ENCODE data around the gene YBX3.

Gene YBX3

GRCh38 chr12:10716704-10717315 is 6.3 kb downstream of the YBX3 start:
- DNase-seq (ENCODE audit: low spot score) = no peak
- peaks cover 17% of the 10 kb centered on the region for H3K36me3 Mint-ChIP-seq (ENCODE audit: low read depth)

GRCh38 chr12:10716277-10716676 is 6.8 kb downstream of the YBX3 start:
- no peak overlapping the region for H3K27ac Mint-ChIP-seq
- peaks cover 18% of the 10 kb centered on the region for H3K36me3 Mint-ChIP-seq (ENCODE audit: low read depth)
- H3K4me3 Mint-ChIP-seq = no peak overlapping the region
- DNase-seq (ENCODE audit: low spot score) = no peak
- H3K9me3 Mint-ChIP-seq = no peaks in the 10 kb centered on the region
- H3K4me1 Mint-ChIP-seq (ENCODE audit: low read depth) = peaks cover 34% of the 10 kb centered on the region
- H3K27me3 Mint-ChIP-seq (ENCODE audit: low read depth) = no peaks in the 10 kb centered on the region

More at GRCh38 chr12:10716704-10717315, 6.3 kb downstream of the YBX3 start:
- Mint-ChIP-seq H3K4me1 (ENCODE audit: low read depth) (peaks cover 39% of the 10 kb centered on the region), H3K27ac (no peak overlapping the region), H3K4me3 (no peak overlapping the region), H3K9me3 (no peaks in the 10 kb centered on the region), H3K27me3 (ENCODE audit: low read depth) (peaks cover 2% of the 10 kb centered on the region)

- H3K4me1 Mint-ChIP-seq (ENCODE audit: low read depth) = peaks cover 28% of the 10 kb centered on the region
- no peaks in the 10 kb centered on the region for H3K9me3 Mint-ChIP-seq
- H3K36me3 Mint-ChIP-seq (ENCODE audit: low read depth) = peaks cover 20% of the 10 kb centered on the region
- no peaks in the 10 kb centered on the region for H3K27me3 Mint-ChIP-seq (ENCODE audit: low read depth)
- no peak overlapping the region for H3K27ac Mint-ChIP-seq
- DNase-seq (ENCODE audit: low spot score) = no peak
- no peak overlapping the region for H3K4me3 Mint-ChIP-seq
These were observed 7.6 kb downstream of the YBX3 start for GRCh38 chr12:10715491-10715890.

GRCh38 chr12:10709808-10710207 is 13.3 kb downstream of the YBX3 start:
- Mint-ChIP-seq H3K9me3 (no peaks in the 10 kb centered on the region), H3K4me3 (no peak overlapping the region), H3K4me1 (ENCODE audit: low read depth) (peaks cover 1% of the 10 kb centered on the region), H3K27me3 (ENCODE audit: low read depth) (no peaks in the 10 kb centered on the region), H3K27ac (no peak overlapping the region), H3K36me3 (ENCODE audit: low read depth) (peaks cover 23% of the 10 kb centered on the region)
- DNase-seq (ENCODE audit: low spot score) = no peak

- Mint-ChIP-seq H3K4me3 (no peak overlapping the region), H3K27me3 (ENCODE audit: low read depth) (no peaks in the 10 kb centered on the region), H3K4me1 (ENCODE audit: low read depth) (peaks cover 1% of the 10 kb centered on the region), H3K27ac (no peak overlapping the region), H3K9me3 (no peaks in the 10 kb centered on the region), H3K36me3 (ENCODE audit: low read depth) (peaks cover 21% of the 10 kb centered on the region)
- DNase-seq (ENCODE audit: low spot score) = no peak
These were observed 14.3 kb downstream of the YBX3 start for GRCh38 chr12:10708862-10709261.

- no peak overlapping the region for H3K4me3 Mint-ChIP-seq
- peaks cover 19% of the 10 kb centered on the region for H3K36me3 Mint-ChIP-seq (ENCODE audit: low read depth)
- H3K27ac Mint-ChIP-seq = no peak overlapping the region
- DNase-seq (ENCODE audit: low spot score) = no peak
- peaks cover 11% of the 10 kb centered on the region for H3K4me1 Mint-ChIP-seq (ENCODE audit: low read depth)
- H3K9me3 Mint-ChIP-seq = no peaks in the 10 kb centered on the region
- H3K27me3 Mint-ChIP-seq (ENCODE audit: low read depth) = no peaks in the 10 kb centered on the region
These were observed 17.5 kb downstream of the YBX3 start for GRCh38 chr12:10705655-10706054.

GRCh38 chr12:10701843-10702242 is 21.3 kb downstream of the YBX3 start:
- no peak for DNase-seq (ENCODE audit: low spot score)
- peaks cover 13% of the 10 kb centered on the region for H3K4me1 Mint-ChIP-seq (ENCODE audit: low read depth)
- peak overlapping the region; percentile 47 for H3K4me3 Mint-ChIP-seq
- H3K27ac Mint-ChIP-seq = peak overlapping the region; percentile 81
- no peaks in the 10 kb centered on the region for H3K9me3 Mint-ChIP-seq
- H3K27me3 Mint-ChIP-seq (ENCODE audit: low read depth) = no peaks in the 10 kb centered on the region
- H3K36me3 Mint-ChIP-seq (ENCODE audit: low read depth) = peaks cover 20% of the 10 kb centered on the region

- Mint-ChIP-seq H3K9me3 (no peaks in the 10 kb centered on the region), H3K4me3 (peak overlapping the region; percentile 47)
- peak; percentile 36 for DNase-seq (ENCODE audit: low spot score)
These were observed 21.9 kb downstream of the YBX3 start for GRCh38 chr12:10701131-10701681.

GRCh38 chr12:10700581-10700980 is 22.5 kb downstream of the YBX3 start:
- Mint-ChIP-seq H3K4me3 (no peak overlapping the region), H3K36me3 (ENCODE audit: low read depth) (peaks cover 20% of the 10 kb centered on the region), H3K4me1 (ENCODE audit: low read depth) (peaks cover 17% of the 10 kb centered on the region), H3K27ac (peak overlapping the region; percentile 81), H3K9me3 (no peaks in the 10 kb centered on the region), H3K27me3 (ENCODE audit: low read depth) (no peaks in the 10 kb centered on the region)
- DNase-seq (ENCODE audit: low spot score) = no peak

More at GRCh38 chr12:10701131-10701681, 21.9 kb downstream of the YBX3 start:
- no peaks in the 10 kb centered on the region for H3K27me3 Mint-ChIP-seq (ENCODE audit: low read depth)
- peak overlapping the region; percentile 81 for H3K27ac Mint-ChIP-seq
- H3K36me3 Mint-ChIP-seq (ENCODE audit: low read depth) = peaks cover 20% of the 10 kb centered on the region
- H3K4me1 Mint-ChIP-seq (ENCODE audit: low read depth) = peaks cover 13% of the 10 kb centered on the region

- Mint-ChIP-seq H3K27me3 (ENCODE audit: low read depth) (no peaks in the 10 kb centered on the region), H3K9me3 (no peaks in the 10 kb centered on the region), H3K4me3 (no peak overlapping the region), H3K27ac (no peak overlapping the region), H3K4me1 (ENCODE audit: low read depth) (peaks cover 18% of the 10 kb centered on the region), H3K36me3 (ENCODE audit: low read depth) (peaks cover 22% of the 10 kb centered on the region)
- no peak for DNase-seq (ENCODE audit: low spot score)
These were observed 25.3 kb downstream of the YBX3 start for GRCh38 chr12:10697862-10698261.

GRCh38 chr12:10697156-10697555 is 26.0 kb downstream of the YBX3 start:
- Mint-ChIP-seq H3K4me1 (ENCODE audit: low read depth) (peaks cover 18% of the 10 kb centered on the region), H3K27me3 (ENCODE audit: low read depth) (no peaks in the 10 kb centered on the region)

GRCh38 chr12:10690906-10691305 is 32.2 kb downstream of the YBX3 start:
- DNase-seq (ENCODE audit: low spot score) = no peak
- Mint-ChIP-seq H3K27ac (no peak overlapping the region), H3K4me1 (ENCODE audit: low read depth) (peaks cover 4% of the 10 kb centered on the region), H3K36me3 (ENCODE audit: low read depth) (peaks cover 2% of the 10 kb centered on the region), H3K27me3 (ENCODE audit: low read depth) (no peaks in the 10 kb centered on the region), H3K4me3 (no peak overlapping the region), H3K9me3 (peaks cover 16% of the 10 kb centered on the region)

More at GRCh38 chr12:10697156-10697555, 26.0 kb downstream of the YBX3 start:
- H3K9me3 Mint-ChIP-seq = no peaks in the 10 kb centered on the region
- H3K27ac Mint-ChIP-seq = no peak overlapping the region
- no peak for DNase-seq (ENCODE audit: low spot score)
- peaks cover 22% of the 10 kb centered on the region for H3K36me3 Mint-ChIP-seq (ENCODE audit: low read depth)
- no peak overlapping the region for H3K4me3 Mint-ChIP-seq

- H3K36me3 Mint-ChIP-seq (ENCODE audit: low read depth) = no peaks in the 10 kb centered on the region
- peaks cover 7% of the 10 kb centered on the region for H3K27me3 Mint-ChIP-seq (ENCODE audit: low read depth)
- no peak overlapping the region for H3K4me3 Mint-ChIP-seq
- peaks cover 16% of the 10 kb centered on the region for H3K9me3 Mint-ChIP-seq
- H3K27ac Mint-ChIP-seq = no peak overlapping the region
- no peaks in the 10 kb centered on the region for H3K4me1 Mint-ChIP-seq (ENCODE audit: low read depth)
- DNase-seq (ENCODE audit: low spot score) = no peak
These were observed 34.0 kb downstream of the YBX3 start for GRCh38 chr12:10689146-10689545.

GRCh38 chr12:10688042-10688441 is 35.1 kb downstream of the YBX3 start:
- Mint-ChIP-seq H3K36me3 (ENCODE audit: low read depth) (no peaks in the 10 kb centered on the region), H3K4me1 (ENCODE audit: low read depth) (no peaks in the 10 kb centered on the region), H3K4me3 (no peak overlapping the region), H3K9me3 (peaks cover 16% of the 10 kb centered on the region), H3K27ac (no peak overlapping the region), H3K27me3 (ENCODE audit: low read depth) (peaks cover 7% of the 10 kb centered on the region)
- no peak for DNase-seq (ENCODE audit: low spot score)

Measured in T-helper 2 cell treated with Interferon-gamma antibody and Interleukin-4, amounts not matched to agents 5 μg/mL and 100 μg/mL, for 36 hours (primary cell).